Mononuclear cell (primary cell): Measurements from ENCODE around the gene LHFPL2. TPM values are rescaled to one million over a fixed set of nuclear protein-coding genes. Genes with fewer than 3 reads are reported as not detected.

Experiments used
- H3K27me3 ChIP-seq: 2 replicates; pipeline ENCODE4 v1.6.0; 2011; ENCODE audit warnings: low read length, control low read depth; ENCODE audit not compliant: insufficient read depth
- H3K4me1 ChIP-seq: 2 replicates; pipeline ENCODE4 v1.5.1; 2011; ENCODE audit warnings: mild to moderate bottlenecking, low read length, control low read depth; ENCODE audit not compliant: insufficient read depth
- H3K4me3 ChIP-seq: 2 replicates; pipeline ENCODE4 v1.5.1; 2011; ENCODE audit warnings: mild to moderate bottlenecking, low read length, moderate library complexity
- H3K9me3 ChIP-seq: 2 replicates; pipeline ENCODE4 v1.5.1; 2011; ENCODE audit warnings: low read depth, mild to moderate bottlenecking, control low read depth, low read length
- total RNA-seq: library from RNA; depleted of rRNA; stranded (reverse); fragments of >200 nt; gene quantifications from one replicate; pipeline ENCODE4 v1.2.3, GENCODE V29; 2012

Gene LHFPL2
- total RNA-seq, 1 donor: 9.4 TPM

- Histone ChIP-seq H3K9me3 (no peaks in the 10 kb centered on the region), H3K4me1 (peaks cover 19% of the 10 kb centered on the region), H3K4me3 (no peak overlapping the region), H3K27me3 (no peaks in the 10 kb centered on the region)
Observed at GRCh38 chr5:78522476-78523260, 125.9 kb downstream of the LHFPL2 start.

GRCh38 chr5:78521455-78521854 is 127.1 kb downstream of the LHFPL2 start:
- peaks cover 7% of the 10 kb centered on the region for H3K4me1 ChIP-seq
- H3K4me3 ChIP-seq: no peak overlapping the region
- H3K9me3 ChIP-seq: no peaks in the 10 kb centered on the region
- H3K27me3 ChIP-seq: no peaks in the 10 kb centered on the region

GRCh38 chr5:78519198-78519941 is 129.2 kb downstream of the LHFPL2 start:
- Histone ChIP-seq H3K9me3 (no peaks in the 10 kb centered on the region), H3K27me3 (no peaks in the 10 kb centered on the region), H3K4me1 (no peaks in the 10 kb centered on the region), H3K4me3 (no peak overlapping the region)

- Histone ChIP-seq H3K27me3 (no peaks in the 10 kb centered on the region), H3K4me3 (no peak overlapping the region), H3K9me3 (no peaks in the 10 kb centered on the region), H3K4me1 (no peaks in the 10 kb centered on the region)
Observed at GRCh38 chr5:78518365-78519197, 130.0 kb downstream of the LHFPL2 start.

- Histone ChIP-seq H3K4me1 (peaks cover 19% of the 10 kb centered on the region), H3K4me3 (no peak overlapping the region), H3K9me3 (no peaks in the 10 kb centered on the region), H3K27me3 (no peaks in the 10 kb centered on the region)
Observed at GRCh38 chr5:78515670-78516069, 132.9 kb downstream of the LHFPL2 start.

- no peaks in the 10 kb centered on the region for H3K27me3 ChIP-seq
- no peak overlapping the region for H3K4me3 ChIP-seq
- H3K9me3 ChIP-seq: no peaks in the 10 kb centered on the region
- peaks cover 29% of the 10 kb centered on the region for H3K4me1 ChIP-seq
Observed at GRCh38 chr5:78514427-78515330, 133.9 kb downstream of the LHFPL2 start.

- Histone ChIP-seq H3K27me3 (peaks cover 5% of the 10 kb centered on the region), H3K9me3 (no peaks in the 10 kb centered on the region), H3K4me1 (peaks cover 41% of the 10 kb centered on the region), H3K4me3 (no peak overlapping the region)
Observed at GRCh38 chr5:78513441-78513840, 135.1 kb downstream of the LHFPL2 start.

- Histone ChIP-seq H3K4me1 (peaks cover 49% of the 10 kb centered on the region), H3K27me3 (peaks cover 5% of the 10 kb centered on the region), H3K9me3 (no peaks in the 10 kb centered on the region), H3K4me3 (no peak overlapping the region)
Observed at GRCh38 chr5:78512435-78512834, 136.1 kb downstream of the LHFPL2 start.

- H3K4me3 ChIP-seq: no peak overlapping the region
- H3K9me3 ChIP-seq: no peaks in the 10 kb centered on the region
- peaks cover 59% of the 10 kb centered on the region for H3K4me1 ChIP-seq
- peaks cover 5% of the 10 kb centered on the region for H3K27me3 ChIP-seq
Observed at GRCh38 chr5:78511121-78511906, 137.3 kb downstream of the LHFPL2 start.

- peak overlapping the region; percentile 57 for H3K4me3 ChIP-seq
- peaks cover 60% of the 10 kb centered on the region for H3K4me1 ChIP-seq
- peaks cover 5% of the 10 kb centered on the region for H3K27me3 ChIP-seq
- H3K9me3 ChIP-seq: no peaks in the 10 kb centered on the region
Observed at GRCh38 chr5:78509884-78510769, 138.4 kb downstream of the LHFPL2 start.

- Histone ChIP-seq H3K9me3 (no peaks in the 10 kb centered on the region), H3K4me3 (peak overlapping the region; percentile 57), H3K27me3 (peaks cover 5% of the 10 kb centered on the region), H3K4me1 (peaks cover 60% of the 10 kb centered on the region)
Observed at GRCh38 chr5:78509145-78509865, 139.3 kb downstream of the LHFPL2 start.

GRCh38 chr5:78508186-78508765 is 140.3 kb downstream of the LHFPL2 start:
- H3K27me3 ChIP-seq: peaks cover 5% of the 10 kb centered on the region
- peaks cover 60% of the 10 kb centered on the region for H3K4me1 ChIP-seq
- no peaks in the 10 kb centered on the region for H3K9me3 ChIP-seq
- peak overlapping the region; percentile 57 for H3K4me3 ChIP-seq
